Fibroblast of skin of scalp (primary cell): Measurements from ENCODE around the gene IL17RA.
A peak's percentile ranks its signal among the peaks of the same experiment; 100 is the strongest.
"Not testable (repeated sequence)": the region's sequence is repeated elsewhere in the genome, so short reads cannot be mapped to it uniquely, and the experiment has no call there.

ENCODE experiments used
- DNase-seq: peaks from one replicate; pipeline ENCODE4 v3.0.0-alpha.2; 2013

IL17RA gene

DNA sequence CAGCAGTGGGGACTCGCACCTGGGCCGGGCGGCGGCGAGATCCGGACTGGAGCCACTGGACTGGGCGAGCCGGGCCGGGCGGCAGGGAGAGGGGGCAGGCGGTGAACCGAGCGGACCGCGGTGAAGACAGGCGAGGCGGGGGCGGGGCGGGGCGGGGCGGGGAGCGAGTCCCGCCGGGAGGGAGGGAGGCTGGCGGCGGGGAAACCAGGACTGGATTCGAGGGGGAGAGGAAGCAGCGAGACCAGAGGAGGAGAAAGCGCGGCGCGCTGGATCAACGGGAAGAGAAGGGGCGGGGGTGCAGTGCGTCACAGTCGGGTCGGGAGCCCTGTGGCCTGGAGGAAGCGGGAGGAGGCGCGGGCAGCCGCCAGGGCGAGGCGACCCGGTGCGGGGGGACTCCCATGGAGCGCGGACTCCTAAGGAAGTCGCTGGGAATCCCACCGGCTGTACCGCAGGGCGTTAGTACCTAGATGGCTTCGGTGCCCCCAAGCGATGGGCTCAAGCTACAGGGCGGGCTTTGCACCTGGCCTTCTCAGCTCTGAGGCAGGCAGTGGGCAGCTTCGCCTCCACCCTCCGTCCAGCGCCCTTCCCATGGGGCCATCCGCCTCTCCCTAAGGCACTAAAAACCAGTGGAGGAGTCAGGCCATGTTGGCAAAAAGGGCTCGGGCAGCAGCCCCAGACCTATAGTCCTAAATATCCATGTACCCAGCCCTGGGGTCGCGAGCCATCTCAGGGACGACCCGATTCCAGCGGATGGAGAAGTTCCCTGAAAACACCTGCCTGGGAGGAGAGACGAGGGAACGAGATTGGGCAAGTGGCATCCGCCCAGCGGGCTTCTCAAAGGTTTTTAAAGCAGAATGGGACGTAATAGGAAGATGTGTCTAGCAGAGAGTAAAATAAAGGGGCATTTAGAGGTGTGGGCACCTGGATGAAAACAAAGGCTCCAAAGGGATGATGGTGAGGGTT lies 36.7 kb downstream of the IL17RA start, which contains the start of gene TMEM121B:
TSS of gene TMEM121B (minus strand) at position 128 of the 963 bp plus-strand sequence. CDS start 233 bp downstream, outside the sequence.
- DNase-seq, result peak; percentile 53

DNA sequence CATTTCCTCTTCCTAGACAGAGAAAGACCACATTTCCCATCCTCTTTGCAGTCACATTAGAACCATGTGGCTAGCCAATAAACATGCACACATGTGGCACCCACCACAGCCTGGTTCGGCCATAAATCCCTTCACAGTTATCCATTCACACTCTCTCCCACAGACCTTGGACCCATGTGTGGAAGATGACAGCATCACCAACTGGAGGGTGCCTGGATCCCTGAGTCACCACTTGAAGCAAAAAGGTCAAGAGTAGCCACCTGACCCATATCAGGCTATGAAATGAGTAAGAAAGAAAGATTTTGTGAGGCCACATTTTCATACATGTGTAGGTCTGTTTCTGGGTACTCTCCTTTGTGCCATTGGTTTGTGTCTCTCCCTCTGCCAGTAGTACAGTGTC lies 45.4 kb downstream of the IL17RA start:
- DNase-seq, result no peak

DNA sequence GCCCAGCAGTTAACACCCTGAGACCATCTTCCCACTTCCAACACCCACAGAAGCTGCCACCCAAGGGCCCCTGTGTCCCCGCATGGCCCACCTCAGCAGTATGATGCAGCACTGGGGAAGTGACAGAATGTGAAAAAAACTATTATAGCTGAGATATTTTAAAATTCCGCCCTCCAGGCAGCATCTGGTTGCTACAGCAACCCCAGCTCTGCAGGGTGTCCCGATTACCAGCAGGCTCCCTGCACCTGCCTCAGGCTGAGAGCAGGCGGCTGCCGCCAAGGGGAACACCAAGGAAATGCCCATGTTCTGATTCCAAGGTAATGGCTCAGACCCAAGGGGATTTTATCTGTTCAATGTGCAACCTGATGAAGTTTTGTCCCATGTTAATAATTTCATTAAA lies 46.9 kb downstream of the IL17RA start:
- DNase-seq, result no peak

DNA sequence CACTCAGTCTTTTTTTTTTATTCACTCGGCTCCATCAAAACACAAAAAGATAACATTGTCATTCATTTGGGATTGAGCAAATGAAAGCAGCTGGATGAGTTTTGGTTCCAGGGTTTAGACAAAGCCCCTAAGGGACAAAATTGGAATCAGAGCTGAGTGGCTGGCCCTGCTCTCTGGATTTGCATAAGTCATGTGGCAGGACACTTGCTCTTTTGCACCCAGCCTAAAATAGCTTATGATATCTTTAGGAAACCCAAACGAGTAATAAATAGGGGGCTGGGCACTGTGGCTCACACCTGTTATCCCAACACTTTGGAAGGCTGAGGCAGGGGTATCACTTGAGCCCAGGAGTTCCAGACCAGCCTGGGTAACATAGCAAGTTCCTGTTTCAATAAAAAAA lies 47.3 kb downstream of the IL17RA start:
- no peak for DNase-seq

DNA sequence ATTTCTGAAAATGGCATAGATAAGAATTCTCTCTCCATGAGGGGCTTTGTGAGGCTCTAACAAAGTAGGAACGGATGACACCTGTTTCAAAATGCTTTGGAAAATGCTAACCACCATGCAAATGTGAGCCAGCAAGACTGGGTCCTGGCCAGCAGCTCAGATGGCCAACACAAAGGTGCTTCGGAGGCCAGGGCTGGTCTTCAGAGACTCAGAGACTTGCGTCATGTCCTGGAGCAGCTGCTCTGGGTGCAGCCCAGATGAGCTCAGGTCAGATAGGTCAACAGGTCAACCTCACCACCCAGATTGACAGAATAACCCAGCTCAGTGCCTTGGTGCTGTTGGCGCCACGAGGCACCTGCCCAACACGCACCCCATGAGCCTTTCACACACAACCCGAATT lies 48.3 kb downstream of the IL17RA start:
- no peak for DNase-seq

DNA sequence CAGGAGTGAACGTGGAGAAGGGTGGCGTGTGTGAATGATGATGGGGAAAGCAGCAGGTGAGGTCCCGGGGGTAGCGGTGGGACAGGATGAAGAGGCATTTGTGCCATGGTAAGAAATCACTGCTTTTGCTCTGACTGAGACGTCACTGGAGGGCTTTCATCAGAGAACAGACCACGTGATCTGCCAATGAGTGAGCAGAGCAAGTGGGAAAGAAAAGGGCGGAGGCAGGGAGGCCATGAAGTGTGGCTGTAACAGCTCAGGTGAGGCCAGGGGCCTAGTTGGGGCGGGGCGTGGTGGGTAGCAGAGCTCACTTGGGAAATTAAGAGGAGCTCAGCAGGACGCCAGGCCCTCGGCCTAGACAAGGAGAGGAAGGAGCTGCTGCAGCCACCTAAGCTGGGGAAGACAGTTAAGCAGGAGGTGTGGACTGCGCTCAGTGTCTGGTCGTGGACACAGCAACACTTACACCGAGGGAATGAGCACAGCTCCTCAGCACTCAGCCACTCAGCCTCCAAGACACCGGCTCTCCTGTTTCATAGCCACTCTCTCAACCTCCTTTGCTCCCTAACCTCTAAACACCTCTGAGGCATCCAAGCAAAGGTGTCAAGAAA lies 50.5 kb downstream of the IL17RA start:
- no peak for DNase-seq

DNA sequence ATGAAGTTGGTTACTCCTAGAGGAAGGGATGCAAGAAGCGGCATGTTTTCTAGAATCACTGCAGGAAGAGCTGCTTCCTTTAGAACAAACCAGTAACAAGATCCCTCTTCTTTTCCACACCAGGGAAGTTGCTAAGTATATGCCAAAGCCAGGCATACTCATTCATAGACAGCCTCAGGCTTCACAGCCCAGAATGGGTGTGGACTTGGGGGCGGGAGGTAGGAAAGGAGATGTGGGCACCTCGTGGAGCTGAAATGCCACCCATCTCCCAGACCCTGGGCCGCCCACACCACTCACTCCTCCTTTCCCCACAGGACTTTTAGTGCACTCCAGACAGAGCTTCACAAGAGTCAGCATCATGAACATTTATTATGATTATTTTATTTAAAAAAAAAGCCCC lies 52.4 kb downstream of the IL17RA start:
- no peak for DNase-seq

DNA sequence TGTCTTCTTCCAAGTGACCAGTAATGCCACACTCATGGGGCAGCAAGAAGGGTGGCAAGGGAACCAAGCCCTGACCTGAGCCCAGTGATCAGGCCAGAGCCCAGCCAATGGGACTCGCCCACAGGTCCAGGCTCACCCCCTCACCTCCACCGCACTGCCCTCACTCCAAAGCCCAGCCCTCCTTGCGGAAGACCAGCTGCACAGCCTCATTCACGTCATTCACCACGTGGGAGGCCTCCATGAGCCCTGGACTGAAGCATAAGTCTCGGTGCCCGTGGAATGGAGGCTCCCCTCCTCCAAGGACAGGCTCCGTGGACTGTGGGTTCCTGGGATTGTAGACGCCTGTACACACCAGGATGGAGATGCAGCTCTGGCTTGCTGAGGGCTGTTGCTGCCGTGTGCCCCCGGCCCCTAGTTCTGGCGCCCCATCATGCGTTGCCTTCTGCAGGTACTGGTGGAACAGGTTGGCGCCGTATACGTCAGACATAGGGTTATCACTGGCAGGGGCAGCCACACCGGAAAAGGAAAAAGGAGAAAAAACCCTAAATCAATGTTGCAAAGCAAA lies 53.1 kb downstream of the IL17RA start:
- no peak for DNase-seq

DNA sequence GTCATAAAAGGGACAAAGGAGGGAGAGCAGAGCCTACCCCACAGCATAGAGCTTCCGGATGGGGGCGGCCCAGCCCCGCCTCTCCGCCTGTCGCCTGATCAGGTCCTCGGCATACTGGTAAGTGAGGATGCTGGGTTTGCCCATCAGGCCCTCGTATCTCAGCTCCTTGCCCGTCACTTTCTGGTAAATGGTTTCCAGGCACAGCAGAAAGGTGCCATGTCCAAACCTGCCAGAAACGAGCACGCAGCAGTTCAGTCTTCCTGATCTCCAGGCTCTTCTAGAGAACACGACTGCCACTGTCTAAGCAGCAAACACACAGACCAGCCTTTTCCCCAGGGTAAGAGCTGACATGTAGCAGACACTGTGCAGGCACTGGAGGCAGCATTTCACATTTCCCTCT lies 53.7 kb downstream of the IL17RA start:
- no peak for DNase-seq

DNA sequence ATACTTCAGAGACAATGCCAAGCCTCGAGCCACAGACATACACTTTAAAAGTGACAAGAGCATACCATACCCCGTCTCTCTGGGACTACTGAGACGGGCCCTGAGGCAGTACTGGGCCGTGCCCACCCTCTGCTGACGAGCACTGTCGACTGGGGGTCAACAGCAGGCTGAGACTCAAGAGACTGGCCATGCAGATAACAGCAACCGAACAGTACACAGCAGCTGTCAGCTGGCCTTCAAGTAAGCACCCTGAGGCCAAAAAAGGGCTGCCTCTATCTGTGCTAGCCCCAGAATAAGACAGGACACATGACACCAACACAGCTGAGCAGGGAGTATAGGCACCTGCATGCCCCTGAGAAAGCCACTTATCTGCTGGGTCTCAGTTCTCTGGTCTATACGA lies 55.2 kb downstream of the IL17RA start:
- no peak for DNase-seq

DNA sequence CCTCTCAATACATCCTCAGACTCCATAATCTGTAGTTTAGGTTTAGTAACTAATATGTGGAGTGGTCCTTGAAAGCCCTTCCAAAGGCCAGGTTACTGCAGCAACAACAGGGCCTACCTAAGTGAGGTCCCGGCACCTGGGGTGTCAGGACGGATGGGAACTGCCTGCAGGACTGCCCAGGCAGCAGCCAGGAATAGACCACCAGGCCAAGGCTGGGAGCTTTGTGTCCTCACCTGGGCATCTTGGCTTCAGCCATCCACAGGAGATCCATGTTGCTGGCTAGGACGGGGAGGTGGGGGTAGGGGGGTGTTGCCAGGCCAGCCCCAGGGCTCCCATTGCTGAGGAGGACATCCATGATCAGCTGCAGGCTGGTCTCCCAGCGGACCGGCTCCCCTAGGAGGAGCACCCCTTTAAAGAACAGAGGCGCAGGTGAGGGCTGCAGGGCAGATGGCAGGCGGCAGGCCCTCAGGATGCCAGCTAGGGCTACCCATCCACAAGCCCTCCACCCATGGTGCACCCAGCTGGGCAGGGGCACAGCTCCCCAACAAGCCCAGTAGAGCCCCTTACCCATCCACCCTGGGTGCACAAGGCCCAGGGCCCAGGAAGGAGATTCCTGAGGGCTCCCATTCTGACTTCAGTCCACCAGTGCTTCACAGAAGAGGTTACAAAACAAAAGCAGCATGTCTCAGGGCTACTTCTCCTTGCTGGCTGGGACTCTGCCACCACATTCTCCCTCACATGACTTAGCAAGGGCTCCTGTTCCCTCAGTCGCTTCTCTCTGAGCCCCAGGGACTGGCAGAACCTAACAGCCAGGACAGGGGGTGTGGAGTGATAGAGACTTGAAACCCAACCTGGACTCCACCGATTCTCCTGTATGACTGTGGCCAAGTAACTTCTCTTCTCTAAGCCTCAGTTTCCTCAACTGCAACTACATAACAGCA lies 56.3 kb downstream of the IL17RA start:
- no peak for DNase-seq

DNA sequence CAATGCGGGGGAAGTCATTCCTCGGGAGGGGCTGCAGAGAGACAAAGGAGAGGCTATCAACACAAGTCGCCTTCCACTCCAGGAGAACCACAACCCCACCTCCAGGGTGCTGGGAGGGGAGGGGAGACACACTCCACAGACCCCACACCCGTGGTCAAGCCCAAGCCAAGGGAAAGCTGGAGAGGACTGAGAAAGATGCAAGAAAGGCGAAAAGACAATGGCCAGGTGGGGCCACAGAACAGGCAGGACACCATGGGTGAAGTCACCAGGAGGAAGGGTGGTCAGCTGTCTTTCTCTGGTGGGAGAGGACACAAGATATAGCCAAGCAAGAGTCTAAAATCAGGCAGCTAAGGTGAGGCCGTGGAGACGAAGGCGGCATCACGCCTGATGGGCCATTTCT lies 58.3 kb downstream of the IL17RA start:
- no peak for DNase-seq

DNA sequence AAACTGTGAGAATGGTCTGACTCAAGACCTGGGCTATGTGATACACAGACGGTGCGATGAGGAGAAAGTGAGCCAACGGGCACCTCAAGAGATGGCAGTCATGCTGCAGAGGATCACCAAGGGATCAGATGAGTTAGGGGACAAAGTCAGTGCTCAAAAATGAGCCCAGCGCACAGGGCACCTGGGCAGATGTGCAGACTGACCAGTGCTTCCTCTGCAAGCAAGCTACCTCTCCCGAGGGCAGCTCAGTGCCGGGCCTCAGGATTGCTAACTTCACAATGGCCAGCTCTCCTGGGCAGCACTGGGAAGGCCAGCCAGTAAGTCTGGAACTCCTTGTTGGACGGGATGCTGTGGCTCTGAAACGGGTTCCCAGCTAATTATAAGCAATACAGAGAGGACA lies 59.0 kb downstream of the IL17RA start:
- no peak for DNase-seq

DNA sequence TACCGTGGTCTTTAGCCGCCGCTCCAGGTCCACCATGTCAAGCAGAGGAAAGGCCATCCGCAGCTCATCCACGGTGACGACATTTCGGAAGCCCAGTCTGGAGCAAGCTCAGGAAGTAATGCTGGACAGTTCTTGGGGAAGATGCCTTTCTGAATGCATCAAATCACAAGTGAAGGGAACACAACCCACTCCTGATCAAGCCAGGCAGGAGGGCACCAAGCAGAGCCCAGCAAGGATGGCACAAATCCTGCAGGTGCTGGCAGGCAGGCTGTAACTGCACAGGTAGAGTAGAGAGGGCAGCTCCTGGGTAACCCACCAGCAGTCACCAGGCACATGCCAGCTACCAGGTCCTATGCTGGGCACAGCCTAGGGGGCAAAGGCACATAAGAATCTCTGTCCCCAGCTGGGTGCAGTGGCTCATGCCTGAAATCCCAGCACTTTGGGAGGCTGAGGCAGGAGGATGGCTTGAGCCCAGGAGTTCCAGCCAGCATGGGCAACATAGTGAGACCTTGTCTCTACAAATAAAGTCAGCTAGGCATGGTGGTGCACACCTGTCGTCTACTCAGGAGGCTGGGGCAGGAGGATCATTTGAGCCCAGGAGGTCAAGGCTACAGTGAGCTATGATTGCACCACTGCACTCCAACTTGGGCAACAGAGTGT lies 60.4 kb downstream of the IL17RA start:
- DNase-seq, result no peak

DNA sequence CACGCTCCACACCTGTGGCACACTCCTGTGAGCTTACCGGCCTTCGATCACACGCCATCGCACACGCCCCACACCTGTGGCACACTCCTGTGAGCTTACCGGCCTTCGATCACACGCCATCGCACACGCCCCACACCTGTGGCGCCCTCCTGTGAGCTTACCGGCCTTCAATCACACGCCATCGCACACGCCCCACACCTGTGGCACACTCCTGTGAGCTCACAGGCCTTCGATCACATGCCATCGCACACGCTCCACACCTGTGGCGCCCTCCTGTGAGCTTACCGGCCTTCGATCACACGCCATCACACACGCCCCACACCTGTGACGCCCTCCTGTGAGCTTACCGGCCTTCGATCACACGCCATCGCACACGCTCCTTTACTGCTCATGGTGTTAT lies 62.7 kb downstream of the IL17RA start:
- DNase-seq, result not testable (repeated sequence)

DNA sequence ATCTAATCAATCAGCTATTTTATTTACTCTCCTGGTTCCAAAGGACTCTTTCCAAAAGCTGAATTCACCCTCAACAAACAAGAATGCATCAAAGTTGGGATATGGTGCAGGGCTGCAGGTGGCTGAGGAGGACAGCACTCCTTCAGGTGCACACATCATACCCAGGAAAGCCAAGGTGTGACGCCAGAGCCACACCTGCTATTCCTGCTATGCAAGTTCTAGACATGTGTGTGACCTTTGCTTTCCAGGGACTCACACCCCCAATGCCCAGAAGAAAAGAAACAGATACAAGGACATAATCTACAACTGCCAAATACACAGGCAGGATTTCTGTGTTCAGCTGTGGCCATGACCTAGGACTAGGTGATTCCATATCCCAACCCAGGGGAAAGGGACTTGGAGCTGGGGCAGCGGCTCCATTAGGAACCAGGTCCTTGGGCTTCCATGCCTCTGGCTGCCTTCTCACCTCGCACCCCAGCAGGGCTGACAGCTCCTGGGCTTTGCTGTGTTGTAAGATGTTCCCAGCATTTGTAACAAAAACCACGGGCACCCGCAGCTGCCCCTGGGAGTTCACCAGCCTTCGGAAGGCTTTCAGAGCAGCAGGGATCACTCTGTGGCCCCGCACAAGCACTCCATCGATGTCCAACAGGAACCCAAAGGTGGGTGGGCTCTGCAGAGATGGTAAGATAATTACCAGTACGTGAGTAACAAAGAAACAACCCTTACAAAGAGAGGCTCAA lies 64.4 kb downstream of the IL17RA start:
- DNase-seq, result no peak

DNA sequence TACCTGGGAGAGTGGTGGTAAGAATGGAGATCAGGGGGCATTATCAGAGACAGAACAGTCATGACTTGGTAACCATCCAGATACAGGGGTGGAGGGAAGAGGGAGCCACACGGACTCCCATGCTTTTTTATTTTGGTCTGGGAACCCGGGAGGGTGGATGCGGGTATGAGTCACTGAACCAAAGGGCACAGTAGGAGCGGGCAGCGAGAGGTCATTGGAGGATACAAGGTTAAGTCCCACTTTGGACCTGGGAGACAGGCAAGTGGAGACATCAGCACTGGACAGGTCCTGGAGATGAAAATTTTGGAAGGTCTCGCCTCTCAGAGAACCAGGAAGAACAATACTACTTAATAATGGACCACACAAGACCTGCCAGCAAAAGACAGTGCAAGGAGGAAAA lies 67.5 kb downstream of the IL17RA start:
- no peak for DNase-seq

DNA sequence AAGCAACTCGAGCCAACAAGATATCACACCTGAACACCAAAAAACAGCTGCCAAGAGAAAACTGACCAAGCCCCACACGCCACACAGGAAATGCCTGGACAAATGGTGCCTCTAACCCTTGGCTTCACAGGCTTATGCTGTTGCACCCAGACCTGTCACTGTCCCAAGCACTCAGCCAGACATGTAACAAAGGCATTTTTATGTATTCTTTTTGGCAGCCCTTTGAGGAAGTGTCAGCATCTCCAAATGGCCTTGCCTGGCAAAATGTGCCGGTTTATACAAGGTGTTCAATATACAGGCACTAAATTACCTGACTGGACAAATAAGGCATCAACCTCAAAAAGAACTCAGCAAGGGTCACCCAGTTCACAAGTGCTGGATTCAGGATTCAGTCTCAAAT lies 68.2 kb downstream of the IL17RA start:
- DNase-seq, result no peak

DNA sequence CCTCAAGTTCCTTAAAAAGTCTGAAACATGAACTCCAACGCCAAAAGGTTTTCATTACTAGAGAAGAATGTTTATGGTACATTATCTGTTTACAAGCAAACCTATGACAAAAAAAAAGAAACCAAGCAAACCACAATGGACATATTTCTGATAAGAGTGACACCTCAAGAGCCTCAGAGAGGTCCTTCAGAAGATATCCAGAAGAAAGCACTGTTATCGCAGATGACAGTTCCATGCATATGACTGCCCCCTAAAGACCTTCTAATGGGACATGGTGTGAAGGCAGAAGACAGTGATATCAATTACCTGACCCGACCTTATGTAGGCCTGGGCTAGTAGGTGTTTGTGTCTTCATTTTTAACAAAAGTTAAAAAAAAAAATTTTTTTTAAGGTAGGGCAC lies 71.1 kb downstream of the IL17RA start:
- no peak for DNase-seq

DNA sequence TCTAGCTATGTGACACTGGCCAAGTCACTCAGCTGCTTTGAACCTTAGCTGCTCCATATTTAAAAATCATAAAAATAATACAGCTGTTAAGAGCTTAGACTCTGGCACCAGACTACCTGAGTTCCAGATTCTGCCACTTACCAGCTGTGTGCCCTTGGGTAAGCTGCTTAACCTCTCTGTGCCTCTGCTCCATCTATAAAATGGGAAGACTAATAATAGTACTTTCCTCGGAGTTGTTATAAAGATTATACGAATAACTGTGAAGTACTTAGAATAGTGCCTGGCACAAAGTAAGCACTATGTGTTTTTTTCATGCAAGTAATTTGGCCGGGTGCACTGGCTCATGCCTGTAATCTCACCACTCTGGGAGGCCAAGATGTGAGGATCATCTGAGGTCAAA lies 72.9 kb downstream of the IL17RA start:
- no peak for DNase-seq

DNA sequence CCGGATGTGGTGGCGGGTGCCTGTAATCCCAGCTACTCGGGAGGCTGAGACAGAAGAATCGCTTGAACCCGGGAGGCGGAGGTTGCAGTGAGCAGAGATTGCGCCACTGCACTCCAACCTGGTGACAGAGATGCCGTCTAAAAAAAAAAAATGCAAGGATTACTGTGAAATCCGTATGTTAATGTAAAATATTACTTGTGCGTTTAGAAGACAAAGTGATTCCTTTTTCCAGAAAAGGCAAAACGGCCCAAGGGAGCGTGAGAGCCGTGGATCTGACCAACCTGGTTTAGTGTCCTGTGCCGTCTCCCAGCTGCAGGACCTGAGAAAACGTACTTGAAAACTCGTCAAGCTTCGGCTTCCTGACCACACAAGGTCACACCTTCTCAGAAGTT lies 73.4 kb downstream of the IL17RA start:
- no peak for DNase-seq
